ENCODE measurements around the gene OSBPL6. TPM values are rescaled to one million over a fixed set of nuclear protein-coding genes. Genes with fewer than 3 reads are reported as not detected.
A peak's percentile ranks its signal among the peaks of the same experiment; 100 is the strongest.

The OSBPL6 gene
- total RNA-seq, 1 donor from 2014 or later: 3.6 TPM

GRCh38 chr2:178223806-178224205 lies 29.5 kb downstream of the OSBPL6 start:
- Histone ChIP-seq H3K36me3 (ENCODE audit: control insufficient read depth, insufficient read depth, low read length) (no peaks in the 10 kb centered on the region), H3K27me3 (ENCODE audit: control insufficient read depth, insufficient read depth, low read length) (no peaks in the 10 kb centered on the region), H3K4me3 (ENCODE audit: low read depth, low read length) (no peak overlapping the region)
- no peak for DNase-seq (ENCODE audit: low read depth)
- no peak for TF ChIP-seq CTCF (IDR thresholded peaks at IDR 0.05; ENCODE audit: insufficient read depth, low read length, poor library complexity, severe bottlenecking)

- TF ChIP-seq CTCF (IDR thresholded peaks at IDR 0.05; ENCODE audit: insufficient read depth, low read length, poor library complexity, severe bottlenecking): no peak
- no peaks in the 10 kb centered on the region for H3K27me3 ChIP-seq (ENCODE audit: control insufficient read depth, insufficient read depth, low read length)
- H3K4me3 ChIP-seq (ENCODE audit: low read depth, low read length): no peak overlapping the region
- no peaks in the 10 kb centered on the region for H3K36me3 ChIP-seq (ENCODE audit: control insufficient read depth, insufficient read depth, low read length)
- DNase-seq (ENCODE audit: low read depth): peak; percentile 18
Measured at GRCh38 chr2:178225006-178225805, 30.9 kb downstream of the OSBPL6 start.

GRCh38 chr2:178227187-178227586 lies 32.9 kb downstream of the OSBPL6 start:
- TF ChIP-seq CTCF (IDR thresholded peaks at IDR 0.05; ENCODE audit: insufficient read depth, low read length, poor library complexity, severe bottlenecking): no peak
- peak; percentile 16 for DNase-seq (ENCODE audit: low read depth)
- H3K36me3 ChIP-seq (ENCODE audit: control insufficient read depth, insufficient read depth, low read length): no peaks in the 10 kb centered on the region
- no peaks in the 10 kb centered on the region for H3K27me3 ChIP-seq (ENCODE audit: control insufficient read depth, insufficient read depth, low read length)
- H3K4me3 ChIP-seq (ENCODE audit: low read depth, low read length): no peak overlapping the region

- no peaks in the 10 kb centered on the region for H3K27me3 ChIP-seq (ENCODE audit: control insufficient read depth, insufficient read depth, low read length)
- H3K4me3 ChIP-seq (ENCODE audit: low read depth, low read length): no peak overlapping the region
- no peak for DNase-seq (ENCODE audit: low read depth)
- H3K36me3 ChIP-seq (ENCODE audit: control insufficient read depth, insufficient read depth, low read length): no peaks in the 10 kb centered on the region
- no peak for TF ChIP-seq CTCF (IDR thresholded peaks at IDR 0.05; ENCODE audit: insufficient read depth, low read length, poor library complexity, severe bottlenecking)
Measured at GRCh38 chr2:178229927-178230326, 35.6 kb downstream of the OSBPL6 start.

- no peak for DNase-seq (ENCODE audit: low read depth)
- no peak for TF ChIP-seq CTCF (IDR thresholded peaks at IDR 0.05; ENCODE audit: insufficient read depth, low read length, poor library complexity, severe bottlenecking)
- H3K36me3 ChIP-seq (ENCODE audit: control insufficient read depth, insufficient read depth, low read length): no peaks in the 10 kb centered on the region
- H3K27me3 ChIP-seq (ENCODE audit: control insufficient read depth, insufficient read depth, low read length): no peaks in the 10 kb centered on the region
- no peak overlapping the region for H3K4me3 ChIP-seq (ENCODE audit: low read depth, low read length)
Measured at GRCh38 chr2:178230396-178230795, 36.1 kb downstream of the OSBPL6 start.

GRCh38 chr2:178233428-178233827 lies 39.1 kb downstream of the OSBPL6 start:
- no peak for DNase-seq (ENCODE audit: low read depth)
- H3K4me3 ChIP-seq (ENCODE audit: low read depth, low read length): no peak overlapping the region
- no peaks in the 10 kb centered on the region for H3K27me3 ChIP-seq (ENCODE audit: control insufficient read depth, insufficient read depth, low read length)
- TF ChIP-seq CTCF (IDR thresholded peaks at IDR 0.05; ENCODE audit: insufficient read depth, low read length, poor library complexity, severe bottlenecking): no peak
- no peaks in the 10 kb centered on the region for H3K36me3 ChIP-seq (ENCODE audit: control insufficient read depth, insufficient read depth, low read length)

All from kidney epithelial cell (primary cell).